Muscle layer of duodenum (tissue), 2 donors: ENCODE data around the gene CETN2.
"Not testable (repeated sequence)": the region's sequence is repeated elsewhere in the genome, so short reads cannot be mapped to it uniquely, and the experiment has no call there.

Experiments used
- H3K27ac ChIP-seq: one replicate; pipeline ENCODE4 v1.7.0; 2013; ENCODE audit warnings: mild to moderate bottlenecking, low read length
- H3K27me3 ChIP-seq: one replicate; pipeline ENCODE4 v1.7.0; 2013; ENCODE audit warnings: low read depth, mild to moderate bottlenecking, control low read depth, low read length
- H3K36me3 ChIP-seq, 2 donors: one replicate each; pipeline ENCODE4 v1.7.0; 2013; ENCODE audit warnings: low read length in 2 of 2, control low read depth in 1 of 2, mild to moderate bottlenecking in 1 of 2; ENCODE audit not compliant: insufficient read depth in 2 of 2, control insufficient read depth in 1 of 2
- H3K4me1 ChIP-seq, 2 donors: one replicate each; pipeline ENCODE4 v1.7.0; 2013; ENCODE audit warnings: low read length in 2 of 2, mild to moderate bottlenecking in 2 of 2, control low read depth in 1 of 2, moderate library complexity in 1 of 2; ENCODE audit not compliant: insufficient read depth in 2 of 2, control insufficient read depth in 1 of 2
- H3K4me3 ChIP-seq, 2 donors: one replicate each; pipeline ENCODE4 v1.7.0; 2013; ENCODE audit warnings: low read length in 2 of 2, low read depth in 1 of 2, mild to moderate bottlenecking in 1 of 2
- H3K9me3 ChIP-seq, 2 donors: one replicate each; pipeline ENCODE4 v1.7.0; 2013; ENCODE audit warnings: low read length in 2 of 2, control low read depth in 1 of 2, mild to moderate bottlenecking in 1 of 2; ENCODE audit not compliant: control insufficient read depth in 1 of 2
- donor health status: healthy.

CETN2 gene

GRCh38 chrX:152806035-152806434 lies 24.5 kb downstream of the CETN2 start:
- no peak overlapping the region for H3K27ac ChIP-seq
- no peaks in the 10 kb centered on the region for H3K9me3 ChIP-seq
- no peak overlapping the region for H3K4me3 ChIP-seq
- H3K4me1 ChIP-seq: no peaks in the 10 kb centered on the region
- no peaks in the 10 kb centered on the region for H3K36me3 ChIP-seq
- H3K27me3 ChIP-seq: no peaks in the 10 kb centered on the region

- Histone ChIP-seq H3K27me3 (no peaks in the 10 kb centered on the region), H3K27ac (no peak overlapping the region), H3K4me1 (no peaks in the 10 kb centered on the region), H3K36me3 (no peaks in the 10 kb centered on the region), H3K4me3 (no peak overlapping the region), H3K9me3 (no peaks in the 10 kb centered on the region)
Observed at GRCh38 chrX:152798945-152799344, 31.6 kb downstream of the CETN2 start.

GRCh38 chrX:152787062-152787461 lies 43.5 kb downstream of the CETN2 start:
- not testable (repeated sequence) for H3K27ac ChIP-seq, H3K4me1 ChIP-seq, H3K36me3 ChIP-seq, H3K4me3 ChIP-seq, H3K27me3 ChIP-seq, H3K9me3 ChIP-seq
